Skeletal muscle satellite cell (primary cell): ENCODE measurements around the gene PCBP2.
A peak's percentile ranks its signal among the peaks of the same experiment; 100 is the strongest.
"Not testable (repeated sequence)": the region's sequence is repeated elsewhere in the genome, so short reads cannot be mapped to it uniquely, and the experiment has no call there.

Experiments used
- H3K27me3 ChIP-seq: 2 replicates; pipeline ENCODE4 v1.7.0; 2013; ENCODE audit warnings: low read length; ENCODE audit not compliant: control insufficient read depth, insufficient read depth
- H3K36me3 ChIP-seq: 2 replicates; pipeline ENCODE4 v1.7.0; 2013; ENCODE audit warnings: mild to moderate bottlenecking, control low read depth, low read length; ENCODE audit not compliant: insufficient read depth
- H3K4me1 ChIP-seq: 2 replicates; pipeline ENCODE4 v1.7.0; 2013; ENCODE audit warnings: low read length; ENCODE audit not compliant: control insufficient read depth, insufficient read depth
- H3K4me2 ChIP-seq: 2 replicates; pipeline ENCODE4 v1.7.0; 2013; ENCODE audit warnings: mild to moderate bottlenecking, low read length
- H3K4me3 ChIP-seq: 2 replicates; pipeline ENCODE4 v1.7.0; 2013; ENCODE audit warnings: low read length
- H3K9ac ChIP-seq: 2 replicates; pipeline ENCODE4 v1.7.0; 2013; ENCODE audit warnings: mild to moderate bottlenecking, low read depth, low read length, moderate library complexity
- H3K9me3 ChIP-seq: replicated peaks from 2 replicates; pipeline ENCODE4 v1.7.0; 2013; ENCODE audit warnings: mild to moderate bottlenecking, control low read depth, low read length

Gene PCBP2

GRCh38 chr12:53423597-53423996 lies 28.3 kb upstream of the PCBP2 start, which contains the start of gene AMHR2:
TSS of gene AMHR2 (plus strand) at chr12:53423855. CDS start at chr12:53423935, 80 bp downstream.
- Histone ChIP-seq H3K4me2 (no peak within 1 kb of the TSS), H3K4me3 (no peak within 1 kb of the TSS), H3K27me3 (no peaks in the 10 kb centered on the region), H3K4me1 (peaks cover 13% of the 10 kb centered on the region), H3K9ac (no peak within 1 kb of the TSS), H3K9me3 (no peaks in the 10 kb centered on the region), H3K36me3 (no peaks in the 10 kb centered on the region)

- Histone ChIP-seq H3K36me3 (no peaks in the 10 kb centered on the region), H3K4me1 (peaks cover 17% of the 10 kb centered on the region), H3K9ac (no peak overlapping the region), H3K4me3 (no peak overlapping the region), H3K9me3 (no peaks in the 10 kb centered on the region), H3K27me3 (no peaks in the 10 kb centered on the region), H3K4me2 (no peak overlapping the region)
These were observed 27.0 kb upstream of the PCBP2 start for GRCh38 chr12:53424626-53425514.

GRCh38 chr12:53425515-53426150 lies 26.3 kb upstream of the PCBP2 start:
- Histone ChIP-seq H3K27me3 (no peaks in the 10 kb centered on the region), H3K4me1 (peaks cover 17% of the 10 kb centered on the region), H3K9ac (no peak overlapping the region), H3K4me3 (no peak overlapping the region), H3K4me2 (no peak overlapping the region), H3K9me3 (no peaks in the 10 kb centered on the region), H3K36me3 (no peaks in the 10 kb centered on the region)

GRCh38 chr12:53427905-53428594 lies 23.9 kb upstream of the PCBP2 start:
- H3K27me3 ChIP-seq, result no peaks in the 10 kb centered on the region
- H3K9me3 ChIP-seq, result no peaks in the 10 kb centered on the region
- H3K4me3 ChIP-seq, result no peak overlapping the region
- H3K36me3 ChIP-seq, result no peaks in the 10 kb centered on the region
- H3K4me1 ChIP-seq, result peaks cover 23% of the 10 kb centered on the region
- no peak overlapping the region for H3K4me2 ChIP-seq
- no peak overlapping the region for H3K9ac ChIP-seq

GRCh38 chr12:53428741-53429140 lies 23.2 kb upstream of the PCBP2 start:
- H3K9ac ChIP-seq, result no peak overlapping the region
- no peak overlapping the region for H3K4me3 ChIP-seq
- no peak overlapping the region for H3K4me2 ChIP-seq
- peaks cover 23% of the 10 kb centered on the region for H3K4me1 ChIP-seq
- no peaks in the 10 kb centered on the region for H3K27me3 ChIP-seq
- H3K36me3 ChIP-seq, result no peaks in the 10 kb centered on the region
- H3K9me3 ChIP-seq, result no peaks in the 10 kb centered on the region

- H3K4me3 ChIP-seq, result no peak overlapping the region
These were observed 21.8 kb upstream of the PCBP2 start for GRCh38 chr12:53430116-53430515.

GRCh38 chr12:53431187-53431586 lies 20.7 kb upstream of the PCBP2 start:
- H3K4me1 ChIP-seq, result peaks cover 23% of the 10 kb centered on the region
- no peak overlapping the region for H3K9ac ChIP-seq
- H3K9me3 ChIP-seq, result no peaks in the 10 kb centered on the region
- H3K4me2 ChIP-seq, result no peak overlapping the region
- H3K4me3 ChIP-seq, result no peak overlapping the region
- H3K36me3 ChIP-seq, result no peaks in the 10 kb centered on the region
- no peaks in the 10 kb centered on the region for H3K27me3 ChIP-seq

More at GRCh38 chr12:53430116-53430515, 21.8 kb upstream of the PCBP2 start:
- H3K36me3 ChIP-seq, result no peaks in the 10 kb centered on the region
- H3K9me3 ChIP-seq, result no peaks in the 10 kb centered on the region
- H3K27me3 ChIP-seq, result no peaks in the 10 kb centered on the region
- no peak overlapping the region for H3K4me2 ChIP-seq
- peaks cover 23% of the 10 kb centered on the region for H3K4me1 ChIP-seq
- no peak overlapping the region for H3K9ac ChIP-seq

- not testable (repeated sequence) for H3K4me3 ChIP-seq, H3K4me1 ChIP-seq, H3K9me3 ChIP-seq, H3K27me3 ChIP-seq, H3K4me2 ChIP-seq, H3K9ac ChIP-seq, H3K36me3 ChIP-seq
These were observed 16.6 kb upstream of the PCBP2 start for GRCh38 chr12:53435326-53435725.

- H3K9me3 ChIP-seq, H3K9ac ChIP-seq, H3K4me2 ChIP-seq, H3K27me3 ChIP-seq, H3K4me3 ChIP-seq, H3K36me3 ChIP-seq: not testable (repeated sequence)
- peaks cover 17% of the 10 kb centered on the region for H3K4me1 ChIP-seq
These were observed 12.3 kb upstream of the PCBP2 start for GRCh38 chr12:53439582-53439981.

- Histone ChIP-seq H3K4me2 (peak within 1 kb of the TSS; percentile 87), H3K4me3 (peak within 1 kb of the TSS; percentile 81), H3K4me1 (peaks cover 17% of the 10 kb centered on the region), H3K9me3 (no peaks in the 10 kb centered on the region), H3K27me3 (no peaks in the 10 kb centered on the region), H3K9ac (peak within 1 kb of the TSS; percentile 97), H3K36me3 (peaks cover 19% of the 10 kb centered on the region)
These were observed 10.7 kb upstream of the PCBP2 start, which contains the start of gene PRR13 for GRCh38 chr12:53441040-53441833. TSS of gene PRR13 (plus strand) at chr12:53441734. CDS start at chr12:53442715, 981 bp downstream.

- Histone ChIP-seq H3K36me3 (peaks cover 27% of the 10 kb centered on the region), H3K9ac (no peak overlapping the region), H3K4me3 (no peak overlapping the region), H3K27me3 (no peaks in the 10 kb centered on the region), H3K9me3 (no peaks in the 10 kb centered on the region), H3K4me2 (no peak overlapping the region), H3K4me1 (peaks cover 17% of the 10 kb centered on the region)
These were observed 7.9 kb upstream of the PCBP2 start for GRCh38 chr12:53443955-53444354.
